KBM-7 (cell line): ENCODE results near the gene EPHB1.
"Not testable (repeated sequence)": the region's sequence is repeated elsewhere in the genome, so short reads cannot be mapped to it uniquely, and the experiment has no call there.

Experiments
- DNase-seq: peaks from one replicate; pipeline ENCODE4 v3.0.0-alpha.2; 2015
- in situ Hi-C: fragments of 300-500 bp; cut with MboI; formaldehyde crosslinking; loops from 2 replicates; pipeline ENCODE4 v1.14.3; 2020; ENCODE audit warnings: low sequenced_read_pairs, low pct_unique_long_range_greater_than_20kb, mixed read lengths

EPHB1 gene

DNA sequence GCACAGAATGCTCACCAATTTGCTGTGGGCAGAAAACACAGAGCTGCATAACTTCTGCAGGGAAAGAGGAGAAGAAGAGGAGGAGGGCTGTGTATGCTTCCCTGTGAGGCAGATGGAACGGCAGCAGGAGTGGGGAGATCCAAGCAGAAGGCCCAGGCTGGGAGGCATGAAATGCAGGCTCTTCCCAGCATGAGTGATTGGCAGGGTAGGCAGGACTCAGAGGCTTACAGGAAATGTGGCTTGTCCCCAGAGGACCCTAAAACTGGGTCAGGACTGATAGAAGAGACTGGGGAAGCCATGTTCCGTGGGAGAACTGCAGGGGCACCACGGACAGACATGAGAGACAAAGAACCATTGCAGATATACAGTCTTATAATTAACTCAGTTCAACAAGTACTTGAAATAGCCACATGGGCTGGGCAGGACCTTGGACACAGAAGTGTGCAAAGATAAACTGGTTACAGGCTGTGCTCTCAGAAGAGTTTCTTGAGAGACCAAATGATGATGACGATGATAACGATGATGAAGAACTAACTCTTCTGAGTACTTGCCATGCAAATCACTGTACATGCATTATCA lies 286.9 kb downstream of the EPHB1 start:
- no peak for DNase-seq
- in situ Hi-C loops = no loop called here

DNA sequence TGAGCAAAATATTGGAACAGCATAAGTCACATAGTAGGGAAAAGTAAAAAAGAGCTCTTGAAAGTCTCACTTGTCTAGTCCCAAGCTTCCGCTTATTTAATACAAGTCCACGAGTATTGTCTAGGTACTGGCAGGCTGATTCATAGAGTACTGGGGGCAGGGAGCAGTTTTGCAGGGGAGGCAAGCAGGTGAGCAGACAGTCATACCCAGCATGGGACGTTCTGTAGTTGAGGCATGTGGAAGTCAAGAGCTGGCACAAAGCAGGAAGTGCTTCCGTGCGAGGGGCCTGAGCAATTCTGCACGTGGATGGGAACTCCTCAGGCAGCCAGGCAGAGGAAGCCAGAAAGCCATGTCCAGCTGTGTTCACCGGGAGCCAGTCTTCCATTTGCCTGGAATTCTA lies 287.6 kb downstream of the EPHB1 start:
- in situ Hi-C loops = no loop called here
- no peak for DNase-seq

DNA sequence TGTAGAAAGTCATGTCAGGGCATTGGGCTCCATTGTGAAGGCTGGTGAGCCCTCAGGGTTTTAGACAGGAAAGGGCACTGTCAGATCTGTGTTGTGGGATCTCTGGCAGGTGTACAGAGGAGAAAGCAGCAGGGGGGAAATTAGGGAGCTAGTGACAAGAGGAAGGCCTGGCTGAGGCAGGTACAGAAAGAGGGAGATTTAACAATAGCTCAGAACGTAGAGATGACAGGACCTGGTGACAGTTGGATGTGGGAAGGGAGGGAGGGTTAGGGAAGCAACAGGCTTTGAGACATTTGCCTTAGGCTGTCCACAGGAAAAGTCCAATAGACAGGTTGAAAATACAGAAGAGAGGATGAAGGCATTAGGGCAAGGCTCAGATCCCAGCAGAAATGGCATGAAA lies 288.1 kb downstream of the EPHB1 start:
- in situ Hi-C loops = no loop called here
- no peak for DNase-seq

DNA sequence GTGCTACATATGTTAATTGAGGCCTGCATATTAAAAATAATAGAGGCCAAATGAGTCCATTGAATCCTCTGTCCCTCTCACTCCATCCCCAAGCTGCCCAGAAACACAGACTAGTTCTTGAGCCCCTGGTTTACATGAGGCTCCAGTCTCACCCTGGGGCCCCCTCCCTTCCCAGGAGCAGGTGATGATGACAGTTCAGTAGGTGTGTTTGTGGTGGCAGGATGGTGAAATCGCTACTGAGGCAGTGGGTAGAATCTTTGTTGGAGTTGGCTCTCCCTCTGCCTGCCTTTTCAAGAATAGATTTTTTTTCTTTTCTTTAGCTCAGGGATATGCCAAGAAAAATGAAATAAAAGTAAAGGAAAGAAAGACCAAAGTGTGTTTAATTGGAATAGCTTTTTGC lies 288.7 kb downstream of the EPHB1 start:
- in situ Hi-C loops = no loop called here
- DNase-seq = no peak

DNA sequence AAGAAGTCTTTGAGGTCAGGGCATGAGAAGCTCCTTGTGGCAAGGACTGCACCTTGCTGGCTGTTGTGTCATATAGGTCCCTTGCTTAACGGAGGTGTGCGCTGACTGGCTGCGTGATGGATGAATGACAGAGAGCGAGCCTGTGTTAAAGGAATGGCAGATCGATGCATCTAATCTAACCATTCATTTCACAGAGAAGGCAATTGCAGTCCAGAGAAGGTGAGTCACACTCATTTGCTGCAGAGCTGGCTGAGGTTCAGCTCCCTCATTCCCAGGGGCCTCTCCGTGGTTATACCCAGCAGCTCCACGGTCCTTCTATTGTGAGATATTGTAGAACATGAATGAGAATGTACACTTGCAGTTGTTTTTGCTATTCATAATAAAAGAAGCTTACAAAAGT lies 289.3 kb downstream of the EPHB1 start:
- in situ Hi-C loops = no loop called here
- DNase-seq = no peak

DNA sequence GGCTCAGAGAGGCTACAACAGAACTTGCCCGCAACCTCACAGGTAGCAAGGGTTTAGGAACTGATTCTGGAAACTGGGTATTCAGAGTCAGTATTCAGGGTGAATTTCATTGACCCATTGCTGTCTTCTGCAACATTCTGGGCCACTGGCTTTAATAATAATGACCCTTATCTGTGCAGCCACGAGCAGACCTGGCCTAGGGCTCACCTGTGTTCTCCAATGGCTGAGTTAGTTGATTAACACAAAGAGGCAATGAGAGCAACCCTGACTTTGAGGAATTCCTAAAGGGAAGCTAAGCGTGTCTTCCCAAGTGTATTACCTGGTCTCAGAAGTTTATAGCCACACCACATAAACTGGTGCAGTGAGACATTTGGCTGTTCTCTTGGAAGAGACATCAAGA lies 289.9 kb downstream of the EPHB1 start:
- DNase-seq = no peak
- in situ Hi-C loops = no loop called here

DNA sequence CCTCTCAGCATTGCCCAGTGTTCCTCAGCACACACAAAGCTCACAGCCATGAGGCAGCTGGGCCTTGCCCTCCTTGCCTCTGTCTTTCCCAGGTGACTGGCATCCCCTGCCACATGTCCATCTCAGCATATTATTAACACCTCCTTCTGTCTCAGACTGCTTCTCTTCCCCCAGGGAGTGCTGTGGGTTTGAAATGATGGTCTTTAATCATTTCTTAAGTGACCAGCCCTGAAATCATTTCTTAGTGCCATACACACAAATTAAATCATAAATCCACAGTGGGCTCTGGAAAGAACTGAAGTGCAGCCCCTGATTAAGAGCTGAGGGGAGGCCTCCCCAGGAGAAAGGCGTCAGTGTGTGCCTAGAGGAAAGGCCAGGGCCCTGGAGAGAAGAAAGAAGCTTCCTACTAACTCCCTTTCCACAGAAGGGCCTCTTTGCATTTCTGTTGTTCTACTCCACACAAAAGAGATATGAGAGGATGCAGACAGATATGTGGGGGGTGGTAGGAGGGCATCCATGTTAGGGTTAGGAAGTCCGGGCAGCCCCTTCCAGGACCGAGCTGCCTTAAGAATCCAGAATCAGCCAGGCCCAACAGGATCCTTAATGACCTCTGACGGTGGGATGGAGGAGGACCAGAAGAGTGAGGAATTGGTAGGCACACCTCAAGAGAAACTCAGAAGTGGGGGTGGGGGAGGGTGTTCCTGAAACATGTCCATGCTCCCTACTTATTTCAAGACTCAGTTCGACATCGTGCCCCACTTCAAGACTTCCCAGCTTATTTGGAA lies 290.8 kb downstream of the EPHB1 start:
- no peak for DNase-seq
- in situ Hi-C loops = no loop called here

DNA sequence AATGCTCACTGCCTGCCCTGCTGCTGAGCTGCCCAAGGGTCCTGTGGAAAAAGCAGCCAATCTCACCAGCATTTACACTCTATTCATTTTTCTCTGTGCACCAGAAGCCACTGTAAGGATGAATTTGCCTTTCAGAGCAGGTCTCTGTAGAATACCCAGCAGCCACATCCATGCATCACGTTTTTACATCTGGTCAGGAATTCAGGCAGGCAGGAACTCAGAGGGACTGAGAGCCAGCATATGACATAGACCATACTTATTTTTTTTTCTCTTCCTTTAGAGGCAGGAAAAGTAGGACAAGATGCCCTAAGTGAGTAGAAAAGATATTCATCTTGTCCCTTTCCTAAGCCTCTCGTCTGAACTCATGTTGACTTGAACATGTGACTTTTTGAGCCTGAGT lies 292.7 kb downstream of the EPHB1 start:
- DNase-seq = no peak
- in situ Hi-C loops = no loop called here

DNA sequence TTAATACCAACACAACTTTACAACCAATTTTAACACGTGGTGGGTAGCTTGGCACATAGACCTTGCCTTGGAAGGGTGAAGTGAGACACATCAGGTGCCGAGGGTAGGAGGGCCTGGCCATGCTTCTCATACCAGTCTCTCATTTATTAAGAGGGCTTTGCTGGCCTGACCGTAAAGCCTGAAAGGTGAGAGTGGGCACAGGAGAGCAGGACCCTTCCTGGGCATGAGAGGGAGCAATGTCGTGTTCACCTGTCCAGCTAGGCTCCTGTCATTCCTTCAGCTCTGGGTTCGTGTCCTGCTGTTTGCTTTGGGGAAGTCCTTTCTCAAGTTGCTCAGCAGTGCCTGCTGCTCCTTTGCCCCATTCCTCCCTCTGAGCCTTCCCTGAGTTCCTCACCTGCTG lies 294.4 kb downstream of the EPHB1 start:
- in situ Hi-C loops = no loop called here
- DNase-seq = no peak

DNA sequence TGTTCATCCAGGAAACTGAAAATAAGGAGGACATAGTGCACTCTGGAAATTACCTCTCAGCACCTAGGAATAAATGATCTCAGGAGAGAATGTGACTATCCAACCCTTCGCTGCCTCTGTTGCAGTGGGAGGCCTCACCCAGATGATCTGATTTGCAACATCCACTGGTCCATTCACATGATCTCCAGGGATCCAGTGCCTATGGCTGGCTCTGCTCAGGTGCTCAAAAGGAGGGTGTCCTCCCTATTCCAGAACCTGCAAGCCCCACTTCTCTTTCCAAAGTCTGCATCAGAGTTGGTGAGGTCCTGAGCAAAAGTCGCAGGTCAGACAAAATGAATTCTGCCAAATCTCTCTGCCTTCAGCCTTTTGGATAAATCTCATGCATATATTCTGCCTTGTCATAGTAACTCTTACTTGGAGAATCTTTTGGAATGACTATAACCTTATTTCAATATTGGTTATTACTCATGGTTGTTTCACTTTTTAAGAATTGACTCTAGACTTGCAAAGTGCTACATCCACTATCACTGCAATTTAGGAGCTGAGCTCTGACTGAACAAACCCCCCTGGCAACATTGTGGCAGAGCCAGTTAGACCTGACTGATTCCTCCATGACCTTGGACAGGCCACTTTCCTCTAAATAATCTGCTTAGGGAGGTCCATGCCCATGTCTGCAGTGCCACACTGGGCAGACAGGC lies 295.1 kb downstream of the EPHB1 start:
- DNase-seq = no peak
- in situ Hi-C loops = no loop called here

DNA sequence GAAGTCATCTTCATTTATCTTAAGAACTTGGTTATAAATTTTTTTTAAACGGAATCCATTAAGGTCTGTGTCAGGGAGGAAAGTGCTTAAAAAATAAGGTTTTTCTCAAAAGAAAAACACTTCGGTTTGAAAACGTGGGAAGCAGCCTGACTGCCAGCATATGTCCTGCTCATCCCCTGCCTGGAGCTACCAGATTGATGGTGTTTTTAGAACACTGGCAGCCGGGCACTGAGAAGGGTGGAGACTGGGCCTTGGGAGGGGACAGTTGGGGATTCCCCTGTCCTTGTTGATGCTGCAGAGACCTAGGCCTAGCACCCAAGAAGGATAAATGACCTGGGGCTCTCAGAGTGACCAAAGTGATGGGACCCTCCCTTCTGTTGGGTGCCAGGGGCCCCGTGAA lies 296.9 kb downstream of the EPHB1 start:
- no peak for DNase-seq
- in situ Hi-C loops = no loop called here

DNA sequence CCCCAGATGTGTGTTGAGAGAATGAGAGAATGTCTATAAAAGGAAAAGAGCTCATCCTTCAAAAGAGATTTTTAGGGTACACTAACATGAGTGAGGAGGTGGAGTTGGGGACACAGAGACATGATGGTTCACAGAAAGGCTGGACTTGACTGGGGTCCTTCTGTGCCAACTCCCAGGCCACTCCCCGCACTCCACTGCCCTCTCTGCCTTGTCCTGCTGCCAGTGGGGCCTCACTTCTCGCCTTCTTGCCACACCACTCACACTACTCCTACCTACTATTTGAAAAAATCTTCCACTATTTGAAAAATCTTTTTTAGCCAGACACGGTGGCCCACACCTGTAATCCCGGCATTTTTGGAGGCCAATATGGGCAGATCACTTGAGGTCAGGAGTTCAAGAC lies 298.1 kb downstream of the EPHB1 start:
- DNase-seq = no peak
- in situ Hi-C loops = no loop called here

DNA sequence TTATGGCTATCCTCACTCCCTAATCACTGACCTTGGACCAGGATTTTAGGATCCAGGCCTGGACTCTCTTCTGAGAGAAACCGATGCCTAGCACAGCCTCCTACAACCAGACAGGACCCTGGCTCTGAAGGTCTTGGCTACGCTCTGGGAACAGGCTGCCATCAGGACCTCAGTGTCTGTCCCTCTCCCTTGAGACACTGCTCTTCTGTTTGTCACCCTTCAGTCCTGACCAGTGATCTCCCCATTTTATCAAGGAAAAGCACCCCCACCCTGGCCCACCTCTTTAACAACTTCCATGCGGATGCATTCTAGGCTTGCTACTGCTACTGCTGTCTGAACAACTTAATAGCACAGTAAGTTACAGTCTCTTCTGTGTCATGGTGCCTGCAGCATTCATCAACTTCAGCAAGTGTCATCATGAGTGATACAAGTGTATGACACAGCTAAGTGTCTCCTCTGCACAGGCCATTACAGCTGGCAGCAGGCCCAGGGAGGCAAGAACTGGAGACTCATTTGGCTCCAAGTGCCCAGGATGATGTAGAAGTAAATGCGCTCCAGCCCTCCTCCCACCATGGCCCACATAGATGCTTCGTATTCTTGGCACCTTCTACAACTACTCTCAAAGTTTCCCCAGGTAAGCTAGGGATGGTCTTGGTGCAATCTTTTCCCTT lies 302.4 kb downstream of the EPHB1 start:
- no peak for DNase-seq
- in situ Hi-C loops = no loop called here

DNA sequence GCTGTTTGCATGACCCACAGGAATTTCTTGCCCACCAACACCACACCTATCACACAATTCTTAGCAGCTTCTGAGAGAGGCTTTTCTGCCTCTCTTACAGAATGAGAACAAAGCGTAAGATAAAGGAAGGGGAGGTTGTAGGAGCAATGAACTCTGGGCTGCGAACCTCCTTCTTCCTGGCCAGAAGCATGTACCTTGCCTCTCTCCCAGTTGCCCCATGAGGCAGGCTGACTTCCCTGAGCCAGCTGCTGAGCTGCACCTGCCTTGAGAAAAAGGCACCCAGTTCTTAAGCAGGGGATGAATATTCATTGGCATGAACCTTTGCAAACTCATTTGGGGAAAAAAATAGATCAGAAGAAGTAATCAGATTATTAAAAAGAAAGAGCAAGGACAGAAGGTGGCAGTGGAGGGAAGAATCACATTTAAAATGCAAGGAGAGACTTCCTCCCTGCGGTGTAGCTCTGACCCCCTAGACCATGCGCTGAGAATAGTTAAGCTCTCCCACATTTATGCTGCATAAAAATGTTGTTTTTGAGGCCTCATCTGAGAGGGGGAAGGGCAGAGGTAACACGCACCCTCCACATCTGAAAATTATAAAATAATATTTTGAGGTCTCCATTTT lies 304.8 kb downstream of the EPHB1 start:
- in situ Hi-C loops = no loop called here

DNA sequence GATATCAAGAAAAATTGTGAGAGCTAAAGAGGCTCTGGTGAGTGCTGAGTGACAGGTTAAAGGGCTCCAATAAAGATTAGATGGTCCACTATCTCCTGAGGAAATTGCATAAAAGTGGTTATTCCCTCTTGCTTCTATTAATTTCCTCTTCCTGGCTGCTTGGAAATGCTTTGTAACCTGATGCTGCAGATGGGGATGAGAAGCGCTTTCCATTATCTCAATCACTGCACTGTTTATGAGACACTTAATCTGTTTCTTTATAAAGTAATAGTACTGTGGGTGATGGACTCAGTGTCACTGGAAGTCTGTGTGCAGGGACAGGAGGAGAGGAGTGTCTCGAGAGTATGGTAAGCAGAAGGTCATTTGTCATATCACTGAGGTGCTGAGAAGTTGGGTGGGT lies 305.3 kb downstream of the EPHB1 start:
- in situ Hi-C loops = no loop called here
- no peak for DNase-seq

More for the DNA sequence above, 304.8 kb downstream of the EPHB1 start:
- DNase-seq = no peak

DNA sequence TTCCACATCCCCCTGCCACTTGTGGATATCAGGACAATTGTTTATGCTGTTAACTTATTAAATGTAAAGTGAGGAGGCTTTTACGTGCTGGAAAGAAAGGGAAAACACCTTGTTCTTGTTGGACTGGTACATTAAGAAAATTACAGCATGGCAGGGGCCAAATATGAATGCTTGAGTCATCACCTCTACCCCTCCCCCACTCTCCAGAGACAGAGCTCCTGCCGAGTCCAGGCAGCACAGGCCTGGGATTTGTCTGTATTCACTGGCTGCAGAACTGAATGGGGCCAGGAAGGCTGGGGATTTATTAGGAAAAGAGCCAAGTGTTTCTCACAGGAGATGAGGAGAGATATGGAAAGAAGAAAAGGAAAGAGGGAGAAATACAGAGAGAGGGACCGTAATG lies 308.9 kb downstream of the EPHB1 start:
- DNase-seq = no peak
- in situ Hi-C loops = no loop called here

DNA sequence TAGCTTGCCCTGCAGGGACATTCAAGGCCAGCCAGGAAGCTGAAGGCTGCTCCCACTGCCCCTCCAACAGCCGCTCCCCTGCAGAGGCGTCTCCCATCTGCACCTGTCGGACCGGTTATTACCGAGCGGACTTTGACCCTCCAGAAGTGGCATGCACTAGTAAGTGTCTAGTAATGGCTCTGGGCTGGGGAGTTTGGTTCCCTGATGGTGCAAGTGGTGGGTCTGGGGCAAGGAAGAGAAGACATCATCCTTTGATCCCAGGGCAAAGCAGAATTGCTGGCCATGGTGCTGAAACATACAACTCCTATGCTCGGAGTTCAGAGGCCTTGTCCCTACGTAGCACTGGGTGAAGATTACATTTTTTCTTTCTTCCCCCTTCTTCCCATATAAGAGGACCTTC lies 311.4 kb downstream of the EPHB1 start:
- in situ Hi-C loops = no loop called here
- DNase-seq = peak; percentile 18

DNA sequence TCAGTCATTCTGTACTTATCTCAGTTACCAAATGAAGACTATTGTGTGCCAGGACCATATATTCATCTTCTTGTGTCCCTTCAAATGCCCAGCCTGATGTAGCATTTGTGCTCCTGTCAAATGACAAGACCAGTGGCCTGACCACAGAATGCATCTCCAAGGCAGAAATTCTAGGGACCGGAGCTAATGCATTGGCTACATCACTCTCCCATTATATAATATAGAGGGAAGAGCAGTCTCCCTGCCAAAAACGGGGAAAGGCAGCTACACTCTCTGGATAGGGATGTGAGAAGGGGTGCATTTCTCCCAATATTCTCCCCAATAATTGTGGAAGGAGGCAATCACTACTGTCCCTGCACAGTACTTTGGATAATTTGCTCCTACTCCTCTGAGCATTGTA lies 312.0 kb downstream of the EPHB1 start:
- DNase-seq = no peak
- in situ Hi-C loops = no loop called here

DNA sequence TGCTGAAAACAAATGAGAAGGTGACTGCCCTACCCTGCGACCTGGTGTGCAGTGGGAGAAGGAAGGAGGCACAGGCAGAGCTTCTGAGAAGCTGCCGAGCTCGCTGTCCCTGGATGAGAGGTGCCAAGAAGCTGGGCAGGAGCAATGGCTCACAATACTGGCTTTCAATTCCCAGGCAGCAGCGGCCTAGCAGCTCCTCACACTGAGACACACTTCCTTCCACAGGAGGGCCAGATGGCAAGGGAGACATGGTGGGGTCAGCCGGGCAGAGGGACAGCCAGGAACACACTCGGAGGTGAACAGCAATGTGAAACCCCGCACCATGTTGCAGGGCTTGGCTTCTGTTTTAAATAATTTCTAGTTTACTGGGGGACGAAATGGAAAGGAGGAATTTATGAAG lies 314.6 kb downstream of the EPHB1 start:
- no peak for DNase-seq
- in situ Hi-C loops = no loop called here

DNA sequence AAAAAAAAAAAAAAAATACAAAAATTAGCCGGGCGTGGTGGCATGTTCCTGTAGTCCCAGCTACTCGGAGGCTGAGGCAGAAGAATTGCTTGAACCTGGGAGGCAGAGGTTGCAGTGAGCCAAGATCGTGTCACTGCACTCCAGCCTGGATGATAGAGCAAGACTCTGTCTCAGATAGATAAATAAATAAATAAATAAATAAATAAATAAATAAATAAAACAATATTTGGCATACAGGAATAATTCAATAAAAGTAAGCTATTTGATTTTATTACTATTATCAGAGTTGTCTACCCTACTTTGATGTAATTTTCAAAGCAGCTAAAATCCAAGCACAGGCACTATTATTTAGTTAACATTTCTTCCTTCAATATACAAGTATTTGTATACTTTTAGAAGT lies 319.5 kb downstream of the EPHB1 start:
- DNase-seq, in situ Hi-C loops: not testable (repeated sequence)
